Small intestine (tissue), 7 donors: ENCODE data around the gene ACTRT2. TPM values are rescaled to one million over a fixed set of nuclear protein-coding genes. Genes with fewer than 3 reads are reported as not detected.

Source experiments
- DNase-seq, 2 donors: peaks; one replicate each; pipeline versions ENCODE4 v3.0.0 to v3.0.0-alpha.2; 2013
- FAIRE-seq: peaks from 2 replicates; lab custom pipeline; 2012; peaks lifted over from hg19 to GRCh38; lab: Jason Lieb, UNC
- H3K27ac ChIP-seq, 3 donors: one replicate each; pipeline ENCODE4 v1.5.1; 2013; ENCODE audit warnings: low read length in 2 of 3, mild to moderate bottlenecking in 2 of 3, control low read depth in 1 of 3, inconsistent platforms in 1 of 3, low read depth in 1 of 3, moderate library complexity in 1 of 3
- H3K27me3 ChIP-seq, 3 donors: one replicate each; pipeline ENCODE4 v1.6.1; 2013; ENCODE audit warnings: low read length in 3 of 3, inconsistent platforms in 1 of 3; ENCODE audit not compliant: control insufficient read depth in 3 of 3, insufficient read depth in 3 of 3
- H3K36me3 ChIP-seq, 3 donors: one replicate each; pipeline ENCODE4 v1.6.1; 2013; ENCODE audit warnings: low read length in 3 of 3, inconsistent platforms in 1 of 3, low read depth in 1 of 3, mild to moderate bottlenecking in 1 of 3, moderate library complexity in 1 of 3; ENCODE audit not compliant: control insufficient read depth in 3 of 3, insufficient read depth in 2 of 3
- H3K4me1 ChIP-seq, 3 donors: one replicate each; pipeline ENCODE4 v1.6.1; 2013; ENCODE audit warnings: low read length in 2 of 3, inconsistent platforms in 1 of 3, low read depth in 1 of 3, mild to moderate bottlenecking in 1 of 3, moderate library complexity in 1 of 3; ENCODE audit not compliant: control insufficient read depth in 3 of 3, insufficient read depth in 2 of 3
- H3K4me3 ChIP-seq, 3 donors: one replicate each; pipeline ENCODE4 v1.5.1; 2013; ENCODE audit warnings: low read length in 3 of 3, control low read depth in 1 of 3, inconsistent platforms in 1 of 3, low read depth in 1 of 3, mild to moderate bottlenecking in 1 of 3, moderate library complexity in 1 of 3
- H3K9me3 ChIP-seq, 2 donors: one replicate each; pipeline ENCODE4 v1.6.1; 2013; ENCODE audit warnings: low read depth in 1 of 2, low read length in 1 of 2; ENCODE audit not compliant: control insufficient read depth in 2 of 2, insufficient read depth in 1 of 2
- WGBS, 3 donors: extraction: QIAGEN DNeasy Blood & Tissue Kit; methylation state at CpG; one replicate each; pipeline ENCODE4 v1.1.7; 2013; 5-methylcytosine and 5-hydroxymethylcytosine counted together
- polyA plus RNA-seq, 4 donors: library from polyadenylated mRNA; stranded (reverse) in 3 of 4; unstranded in 1 of 4; fragments of 200-250 nt in 3 of 4; fragments of 120-200 nt in 1 of 4; gene quantifications; one replicate each; pipeline versions ENCODE4 v1.2.1 to v1.2.3, GENCODE V29; 2013
- donor health status: healthy with polysubstance abuse.
- donor health status: control.
- donor health status: control.
- donor health status: Bipolar disorder and iron deficiency.
- donor health status: healthy.

The ACTRT2 gene
- polyA plus RNA-seq, 4 donors, result not detected

GRCh38 chr1:3017440-3018050 is 3.7 kb upstream of the ACTRT2 start:
- H3K4me3 ChIP-seq, result no peak overlapping the region
- H3K27ac ChIP-seq, result no peak overlapping the region
- H3K4me1 ChIP-seq, result peaks cover 0 to 6% (median 0%) of the 10 kb centered on the region in 3 donors
- FAIRE-seq (no peak), DNase-seq (peak; percentile 63 to 71)
- no peaks in the 10 kb centered on the region for H3K27me3 ChIP-seq
- no peaks in the 10 kb centered on the region for H3K36me3 ChIP-seq
- H3K9me3 ChIP-seq, result no peaks in the 10 kb centered on the region
- 35 to 69% (median 63%) methylated on average over 16 to 17 of the region's 17 CpGs for WGBS, 3 donors

GRCh38 chr1:3018051-3018471 is 3.2 kb upstream of the ACTRT2 start:
- no peaks in the 10 kb centered on the region for H3K27me3 ChIP-seq
- no peaks in the 10 kb centered on the region for H3K9me3 ChIP-seq
- no peaks in the 10 kb centered on the region for H3K36me3 ChIP-seq
- DNase-seq, result no peak
- H3K4me1 ChIP-seq, result peaks cover 0 to 6% (median 0%) of the 10 kb centered on the region in 3 donors
- no peak for FAIRE-seq
- no peak overlapping the region for H3K27ac ChIP-seq
- no peak overlapping the region for H3K4me3 ChIP-seq
- 93 to 94% (median 94%) methylated on average over 16 of the region's 16 CpGs for WGBS, 3 donors

- H3K4me3 ChIP-seq, result no peak overlapping the region
- no peaks in the 10 kb centered on the region for H3K9me3 ChIP-seq
- H3K27ac ChIP-seq, result no peak overlapping the region
- peaks cover 0 to 6% (median 0%) of the 10 kb centered on the region in 3 donors for H3K4me1 ChIP-seq
- no peaks in the 10 kb centered on the region for H3K36me3 ChIP-seq
- WGBS, 3 donors, result 91 to 96% (median 92%) methylated on average over 15 to 16 of the region's 16 CpGs
- FAIRE-seq (no peak), DNase-seq (no peak)
- no peaks in the 10 kb centered on the region for H3K27me3 ChIP-seq
Measured at GRCh38 chr1:3018576-3018975, 2.7 kb upstream of the ACTRT2 start.

GRCh38 chr1:3019007-3019515 is 2.2 kb upstream of the ACTRT2 start:
- Histone ChIP-seq H3K9me3 (no peaks in the 10 kb centered on the region), H3K4me3 (no peak overlapping the region), H3K27me3 (no peaks in the 10 kb centered on the region), H3K4me1 (peaks cover 0 to 6% (median 0%) of the 10 kb centered on the region in 3 donors), H3K36me3 (no peaks in the 10 kb centered on the region), H3K27ac (no peak overlapping the region)
- 86 to 90% (median 89%) methylated on average over 11 of the region's 11 CpGs for WGBS, 3 donors
- DNase-seq (no peak), FAIRE-seq (no peak)

- no peaks in the 10 kb centered on the region for H3K9me3 ChIP-seq
Measured at GRCh38 chr1:3019516-3020051, 1.7 kb upstream of the ACTRT2 start.

GRCh38 chr1:3020263-3020909 is 881 bp upstream of the ACTRT2 start:
- DNase-seq (no peak), FAIRE-seq (no peak)
- Histone ChIP-seq H3K27ac (no peak overlapping the region), H3K4me3 (no peak overlapping the region), H3K4me1 (peaks cover 0 to 6% (median 0%) of the 10 kb centered on the region in 3 donors), H3K27me3 (no peaks in the 10 kb centered on the region), H3K36me3 (no peaks in the 10 kb centered on the region), H3K9me3 (no peaks in the 10 kb centered on the region)
- 89 to 90% (median 89%) methylated on average over 12 of the region's 12 CpGs for WGBS, 3 donors

More at GRCh38 chr1:3019516-3020051, 1.7 kb upstream of the ACTRT2 start:
- Histone ChIP-seq H3K36me3 (no peaks in the 10 kb centered on the region), H3K27ac (no peak overlapping the region), H3K27me3 (no peaks in the 10 kb centered on the region), H3K4me3 (no peak overlapping the region), H3K4me1 (peaks cover 0 to 6% (median 0%) of the 10 kb centered on the region in 3 donors)
- DNase-seq (no peak), FAIRE-seq (no peak)
- WGBS, 3 donors, result 88 to 92% (median 90%) methylated on average over 24 of the region's 24 CpGs

GRCh38 chr1:3021801-3022401 is 634 bp downstream of the ACTRT2 start:
- DNase-seq (no peak), FAIRE-seq (no peak)
- H3K27me3 ChIP-seq, result no peaks in the 10 kb centered on the region
- H3K4me1 ChIP-seq, result peaks cover 0 to 6% (median 0%) of the 10 kb centered on the region in 3 donors
- H3K27ac ChIP-seq, result no peak overlapping the region
- H3K4me3 ChIP-seq, result no peak overlapping the region
- H3K36me3 ChIP-seq, result no peaks in the 10 kb centered on the region
- no peaks in the 10 kb centered on the region for H3K9me3 ChIP-seq
- 87 to 92% (median 91%) methylated on average over 28 of the region's 28 CpGs for WGBS, 3 donors

- H3K4me1 ChIP-seq, result peaks cover 0 to 5% (median 0%) of the 10 kb centered on the region in 3 donors
- FAIRE-seq (no peak), DNase-seq (no peak)
- no peaks in the 10 kb centered on the region for H3K9me3 ChIP-seq
- H3K36me3 ChIP-seq, result no peaks in the 10 kb centered on the region
- H3K27me3 ChIP-seq, result peaks cover 0 to 2% (median 0%) of the 10 kb centered on the region in 3 donors
- H3K4me3 ChIP-seq, result no peak overlapping the region
- WGBS, 3 donors, result 91 to 95% (median 94%) methylated on average over 18 of the region's 18 CpGs
- H3K27ac ChIP-seq, result no peak overlapping the region
Measured at GRCh38 chr1:3022511-3022973, 1.3 kb downstream of the ACTRT2 start.
